Mucosa of stomach (tissue), 1 donor: ENCODE measurements around the gene PALLD.
"Not testable (repeated sequence)": the region's sequence is repeated elsewhere in the genome, so short reads cannot be mapped to it uniquely, and the experiment has no call there.

Experiments used
- H3K27me3 ChIP-seq: one replicate; pipeline ENCODE4 v1.7.0; 2013; ENCODE audit warnings: mild to moderate bottlenecking, low read length; ENCODE audit not compliant: control insufficient read depth, insufficient read depth
- H3K36me3 ChIP-seq: one replicate; pipeline ENCODE4 v1.7.0; 2013; ENCODE audit warnings: low read length; ENCODE audit not compliant: control insufficient read depth, insufficient read depth
- H3K4me1 ChIP-seq: one replicate; pipeline ENCODE4 v1.7.0; 2013; ENCODE audit warnings: mild to moderate bottlenecking, low read length; ENCODE audit not compliant: control insufficient read depth, insufficient read depth
- H3K4me3 ChIP-seq: one replicate; pipeline ENCODE4 v1.7.0; 2013; ENCODE audit warnings: low read length
- H3K9ac ChIP-seq: one replicate; pipeline ENCODE4 v1.7.0; 2013; ENCODE audit warnings: mild to moderate bottlenecking, low read length, moderate library complexity
- H3K9me3 ChIP-seq: one replicate; pipeline ENCODE4 v1.7.0; 2013; ENCODE audit warnings: mild to moderate bottlenecking, low read length, moderate library complexity; ENCODE audit not compliant: control insufficient read depth
- donor health status: Pancreatic carcinoma.

Gene PALLD

DNA sequence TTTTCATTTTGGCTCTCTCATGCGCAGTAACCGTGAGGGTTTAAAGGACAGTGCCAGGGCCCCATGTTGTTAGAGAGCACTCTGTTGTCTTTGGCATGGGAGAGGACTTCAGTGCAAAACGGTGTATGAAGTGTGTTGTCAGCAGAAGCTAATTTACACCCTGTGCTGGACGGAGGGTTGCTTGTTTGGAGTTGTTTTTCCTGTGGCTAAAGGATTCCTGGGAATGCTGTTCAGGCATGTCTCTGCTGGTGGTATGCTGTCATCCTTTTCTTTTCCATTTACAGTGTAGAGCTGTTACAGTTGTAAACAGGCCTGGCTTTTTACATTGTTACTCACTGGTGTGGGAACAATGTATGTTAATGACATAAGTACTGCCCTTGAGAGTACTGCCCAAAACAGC is 306.9 kb downstream of the PALLD start:
- Histone ChIP-seq H3K9me3 (no peaks in the 10 kb centered on the region), H3K36me3 (no peaks in the 10 kb centered on the region), H3K4me3 (no peak overlapping the region), H3K27me3 (no peaks in the 10 kb centered on the region), H3K9ac (no peak overlapping the region), H3K4me1 (no peaks in the 10 kb centered on the region)

DNA sequence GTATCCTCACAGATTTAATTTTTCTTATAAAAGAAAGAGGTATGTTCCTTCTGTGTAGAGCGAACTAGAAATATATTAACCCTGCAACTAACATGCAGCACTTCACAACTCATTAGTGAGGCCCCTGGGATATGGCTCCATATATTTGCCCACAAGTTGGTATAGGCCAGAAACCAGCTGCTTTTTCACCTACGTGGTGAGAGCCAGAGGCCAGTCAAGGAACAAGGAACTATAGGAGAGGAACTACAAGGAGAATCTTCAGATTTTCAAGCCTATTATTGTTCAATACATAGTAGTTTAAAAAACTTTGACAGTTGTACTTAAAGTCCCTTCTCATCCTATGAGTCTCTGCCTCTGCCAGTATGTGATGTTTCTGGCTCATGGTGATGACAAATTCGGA is 307.3 kb downstream of the PALLD start:
- Histone ChIP-seq H3K27me3 (no peaks in the 10 kb centered on the region), H3K4me1 (no peaks in the 10 kb centered on the region), H3K4me3 (no peak overlapping the region), H3K9ac (no peak overlapping the region), H3K36me3 (no peaks in the 10 kb centered on the region), H3K9me3 (no peaks in the 10 kb centered on the region)

DNA sequence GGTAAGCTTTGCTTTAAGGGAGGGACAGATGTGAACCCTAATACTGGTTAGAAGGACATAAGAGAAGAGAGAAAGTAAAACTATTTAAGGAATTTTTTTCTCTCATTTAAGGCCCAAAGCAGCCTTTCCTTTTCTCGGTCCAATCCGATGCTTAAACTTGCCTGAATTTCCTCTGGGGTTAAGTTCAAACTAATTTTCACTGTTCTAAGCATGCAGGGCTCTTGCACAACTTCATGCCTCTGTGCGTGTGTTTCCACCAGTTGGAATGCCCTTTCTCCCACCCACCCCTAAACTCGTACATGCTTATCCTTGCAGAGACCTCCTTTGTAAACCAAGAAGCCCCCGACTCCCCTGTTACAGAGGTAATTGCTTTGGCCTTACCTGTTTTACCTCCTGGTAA is 308.5 kb downstream of the PALLD start:
- Histone ChIP-seq H3K9me3 (no peaks in the 10 kb centered on the region), H3K9ac (no peak overlapping the region), H3K4me3 (no peak overlapping the region), H3K36me3 (no peaks in the 10 kb centered on the region), H3K4me1 (no peaks in the 10 kb centered on the region), H3K27me3 (no peaks in the 10 kb centered on the region)

DNA sequence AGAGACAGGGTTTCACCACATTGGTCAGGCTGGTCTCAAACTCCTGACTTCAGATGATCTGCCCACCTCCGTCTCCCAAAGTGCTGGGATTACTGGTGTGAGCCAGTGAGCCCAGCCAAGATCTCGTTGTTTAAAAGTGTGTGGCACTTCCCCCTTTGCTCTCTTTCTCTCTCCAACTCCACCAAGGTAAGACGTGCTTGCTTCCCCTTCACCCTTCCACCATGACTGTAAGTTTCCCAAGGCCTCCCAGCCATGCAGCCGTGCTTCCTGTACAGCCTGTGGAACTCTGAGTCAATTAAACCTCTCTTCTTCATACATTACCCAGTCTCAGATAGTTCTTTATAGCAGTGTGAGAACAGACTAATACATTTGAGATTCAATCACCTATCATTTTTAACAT is 309.4 kb downstream of the PALLD start:
- H3K4me1 ChIP-seq, H3K4me3 ChIP-seq, H3K27me3 ChIP-seq, H3K36me3 ChIP-seq, H3K9ac ChIP-seq, H3K9me3 ChIP-seq: not testable (repeated sequence)

DNA sequence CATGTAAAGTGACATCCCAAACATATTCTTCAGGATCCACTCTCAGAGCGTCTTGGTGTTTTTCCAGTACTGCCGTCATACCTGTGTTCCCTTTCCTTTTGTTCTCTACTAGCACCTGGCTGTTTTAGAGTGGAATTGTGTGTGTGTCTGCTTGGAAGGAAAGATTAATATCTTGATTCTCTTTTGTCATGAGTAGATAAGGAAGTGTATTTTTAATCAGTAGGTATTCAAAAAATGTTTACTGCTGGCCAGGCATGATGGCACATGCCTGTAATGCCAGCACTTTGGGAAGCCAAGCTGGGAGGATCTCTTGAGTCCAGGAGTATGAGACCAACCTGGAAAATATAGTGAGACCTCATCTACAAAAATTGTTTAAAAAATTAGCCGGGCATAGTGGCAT is 314.4 kb downstream of the PALLD start:
- no peaks in the 10 kb centered on the region for H3K9me3 ChIP-seq
- no peaks in the 10 kb centered on the region for H3K36me3 ChIP-seq
- H3K4me3 ChIP-seq, result no peak overlapping the region
- H3K4me1 ChIP-seq, result peaks cover 22% of the 10 kb centered on the region
- H3K9ac ChIP-seq, result no peak overlapping the region
- no peaks in the 10 kb centered on the region for H3K27me3 ChIP-seq

DNA sequence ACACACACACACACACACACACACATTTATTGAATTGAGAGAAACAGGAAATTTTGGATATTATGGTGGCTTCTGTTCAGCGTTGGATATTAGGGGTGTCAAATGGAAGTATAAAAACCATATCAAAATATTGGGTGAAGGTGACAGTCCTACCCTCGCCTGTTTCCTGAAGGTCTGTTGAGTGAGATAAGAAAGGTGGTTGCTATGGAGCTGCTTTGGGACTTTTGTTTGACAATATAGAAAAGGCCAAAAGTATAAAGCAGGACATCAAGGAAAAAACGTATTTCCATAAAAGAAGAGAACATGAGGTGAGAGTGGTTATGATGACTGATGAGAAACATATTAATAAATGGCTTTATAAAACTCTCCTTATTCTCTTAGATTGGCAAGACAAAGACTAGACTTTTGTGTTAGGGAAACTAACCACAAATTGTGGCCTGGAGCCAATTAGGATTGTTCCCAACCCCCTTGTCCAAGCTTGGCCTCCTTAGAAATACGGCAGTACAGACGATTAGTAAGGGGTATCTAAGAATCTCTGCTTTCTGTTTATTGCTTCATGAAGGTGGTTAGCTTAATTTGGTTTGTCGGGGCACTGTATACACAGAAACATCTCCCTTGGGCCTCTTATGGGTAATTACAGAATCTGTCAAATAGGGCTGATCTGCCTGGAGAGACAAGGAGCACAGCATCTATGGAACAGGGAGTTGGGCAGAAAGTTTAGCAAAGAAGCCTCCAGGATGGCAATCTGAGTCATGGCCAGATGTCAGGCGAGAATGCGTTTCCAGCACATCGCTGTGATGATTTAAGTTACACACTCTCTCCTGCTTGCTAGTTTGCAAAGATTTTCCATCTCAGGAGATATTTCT is 315.2 kb downstream of the PALLD start:
- Histone ChIP-seq H3K4me1 (peaks cover 29% of the 10 kb centered on the region), H3K4me3 (no peak overlapping the region), H3K27me3 (no peaks in the 10 kb centered on the region), H3K9me3 (no peaks in the 10 kb centered on the region), H3K36me3 (no peaks in the 10 kb centered on the region), H3K9ac (no peak overlapping the region)

DNA sequence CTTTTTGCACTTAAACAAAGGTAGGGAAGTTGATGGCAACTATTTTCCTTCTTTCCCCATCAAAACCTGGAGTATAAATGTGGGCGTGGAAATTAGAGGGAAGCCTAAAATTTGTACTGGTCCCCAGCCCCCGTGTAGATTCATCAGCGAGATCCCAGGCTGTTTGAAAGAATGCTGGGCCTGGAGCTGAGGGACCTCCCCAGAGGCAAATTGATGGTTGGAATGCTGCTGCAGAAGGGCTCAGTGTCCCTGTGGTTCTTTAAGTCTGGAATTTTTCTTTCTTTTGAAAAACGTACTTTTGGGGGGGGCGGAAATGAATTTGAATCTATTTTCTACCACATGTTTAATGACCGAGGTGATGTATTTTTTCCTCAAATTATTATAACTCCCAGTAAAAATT is 316.0 kb downstream of the PALLD start:
- H3K4me3 ChIP-seq, result no peak overlapping the region
- H3K9me3 ChIP-seq, result no peaks in the 10 kb centered on the region
- no peaks in the 10 kb centered on the region for H3K27me3 ChIP-seq
- no peak overlapping the region for H3K9ac ChIP-seq
- H3K4me1 ChIP-seq, result peaks cover 31% of the 10 kb centered on the region
- H3K36me3 ChIP-seq, result no peaks in the 10 kb centered on the region

DNA sequence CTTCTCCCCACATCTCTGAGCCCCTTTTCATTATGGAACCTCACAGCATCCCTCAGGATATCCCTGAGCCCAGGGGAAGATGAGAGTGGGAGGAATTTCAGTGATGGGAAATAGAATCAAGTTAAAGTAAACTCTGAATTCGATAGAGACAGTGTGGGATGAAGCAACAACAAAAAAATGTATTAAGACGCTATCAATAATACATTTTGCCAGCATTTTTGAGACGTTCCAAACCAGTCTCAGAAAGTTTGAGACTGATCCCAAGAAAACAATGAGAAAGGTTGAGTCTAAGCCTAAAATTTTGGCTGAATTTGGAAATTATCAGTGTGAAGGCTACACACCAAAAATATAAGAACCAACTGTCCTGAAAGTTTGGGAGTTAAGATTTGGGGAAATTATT is 317.0 kb downstream of the PALLD start:
- H3K9me3 ChIP-seq, result no peaks in the 10 kb centered on the region
- no peaks in the 10 kb centered on the region for H3K27me3 ChIP-seq
- no peaks in the 10 kb centered on the region for H3K36me3 ChIP-seq
- H3K4me3 ChIP-seq, result no peak overlapping the region
- H3K9ac ChIP-seq, result no peak overlapping the region
- H3K4me1 ChIP-seq, result peaks cover 31% of the 10 kb centered on the region

DNA sequence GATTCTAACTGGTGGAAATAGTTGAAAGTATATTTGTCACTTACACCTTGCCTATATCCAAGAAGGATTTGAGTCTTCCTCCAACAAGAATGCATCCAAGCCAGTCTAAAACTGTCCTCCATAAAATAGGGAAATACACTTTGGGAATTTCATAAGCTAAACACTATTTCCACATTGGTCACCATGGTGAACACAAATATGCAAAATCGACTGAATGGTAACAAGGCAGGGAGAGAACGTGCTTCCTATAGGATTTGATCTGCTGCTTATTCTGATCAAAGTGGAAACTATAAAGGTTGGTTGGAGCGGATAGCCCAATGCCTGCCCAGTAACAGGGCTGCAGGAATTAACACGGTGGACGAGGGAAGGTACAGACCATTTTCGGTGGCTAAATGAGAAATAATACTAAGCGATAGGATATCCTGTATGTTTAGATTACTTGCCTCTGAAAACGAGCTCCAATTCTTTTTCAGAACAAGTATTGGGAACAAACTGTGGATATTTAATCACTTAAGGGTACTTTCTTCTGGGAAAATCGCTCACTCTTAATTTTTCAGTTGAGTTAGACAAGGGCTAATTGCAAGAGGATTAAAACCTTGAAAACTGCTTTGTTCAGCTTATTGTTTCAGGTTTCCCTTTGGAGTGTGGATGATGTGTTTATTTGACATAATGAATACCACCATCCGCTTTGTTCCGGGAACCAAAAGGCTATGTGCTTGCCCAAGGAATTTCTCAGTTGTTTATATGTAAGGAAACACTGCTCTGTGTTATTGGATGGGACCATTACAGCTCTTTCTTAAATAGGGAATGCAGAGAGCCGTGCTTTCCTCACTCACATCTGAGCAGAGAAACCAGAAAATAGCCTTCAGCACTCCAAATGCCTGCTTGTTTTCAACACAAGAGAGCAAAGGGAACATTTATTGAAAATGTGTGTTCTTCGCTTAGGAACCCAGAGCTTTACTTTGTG is 318.8 kb downstream of the PALLD start:
- H3K4me1 ChIP-seq, result peaks cover 31% of the 10 kb centered on the region

DNA sequence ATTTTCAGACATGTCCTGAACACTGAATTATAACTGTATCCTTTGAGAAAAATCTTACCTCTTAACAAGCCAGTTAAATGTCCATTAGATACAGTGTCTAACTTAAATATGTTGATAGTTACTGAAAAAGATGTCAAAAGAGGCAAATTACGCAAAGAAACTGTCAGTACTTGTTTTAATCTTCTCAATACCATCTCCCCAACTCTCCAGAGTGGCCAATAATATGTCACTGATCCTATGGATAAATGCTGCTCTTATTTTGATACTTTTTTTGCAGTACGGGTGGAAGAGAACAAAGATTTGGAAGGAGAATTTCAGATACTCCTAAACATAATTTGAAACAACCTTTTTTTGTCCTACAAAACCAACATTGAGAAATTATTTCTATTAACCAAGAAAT is 320.5 kb downstream of the PALLD start:
- H3K36me3 ChIP-seq, result no peaks in the 10 kb centered on the region
- no peaks in the 10 kb centered on the region for H3K27me3 ChIP-seq
- peaks cover 16% of the 10 kb centered on the region for H3K4me1 ChIP-seq
- H3K4me3 ChIP-seq, result no peak overlapping the region
- H3K9me3 ChIP-seq, result no peaks in the 10 kb centered on the region
- peak overlapping the region; percentile 22 for H3K9ac ChIP-seq

More for the DNA sequence above, 318.8 kb downstream of the PALLD start:
- Histone ChIP-seq H3K27me3 (no peaks in the 10 kb centered on the region), H3K9ac (no peak overlapping the region), H3K36me3 (no peaks in the 10 kb centered on the region), H3K4me3 (no peak overlapping the region), H3K9me3 (no peaks in the 10 kb centered on the region)

DNA sequence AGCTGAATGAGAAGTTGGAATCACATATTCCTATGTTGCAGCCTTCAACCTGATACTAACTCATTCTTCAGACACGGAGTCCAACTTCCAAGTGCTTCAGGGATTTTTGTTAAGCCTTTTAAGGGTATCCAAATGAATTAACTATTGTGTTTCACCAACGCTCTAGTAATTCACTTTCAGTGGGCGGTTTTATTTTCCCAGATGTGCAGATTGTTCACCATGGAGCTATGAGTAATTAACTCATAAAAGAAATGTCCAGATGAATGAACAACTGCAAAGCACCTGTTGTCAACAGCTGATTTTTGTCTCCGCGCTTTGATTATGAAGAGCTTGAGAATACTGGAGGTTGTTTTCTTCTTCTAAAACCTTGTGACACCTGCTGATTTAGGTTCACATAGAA is 325.6 kb downstream of the PALLD start:
- Histone ChIP-seq H3K4me1 (no peaks in the 10 kb centered on the region), H3K4me3 (no peak overlapping the region), H3K36me3 (no peaks in the 10 kb centered on the region), H3K27me3 (no peaks in the 10 kb centered on the region), H3K9ac (no peak overlapping the region), H3K9me3 (no peaks in the 10 kb centered on the region)

DNA sequence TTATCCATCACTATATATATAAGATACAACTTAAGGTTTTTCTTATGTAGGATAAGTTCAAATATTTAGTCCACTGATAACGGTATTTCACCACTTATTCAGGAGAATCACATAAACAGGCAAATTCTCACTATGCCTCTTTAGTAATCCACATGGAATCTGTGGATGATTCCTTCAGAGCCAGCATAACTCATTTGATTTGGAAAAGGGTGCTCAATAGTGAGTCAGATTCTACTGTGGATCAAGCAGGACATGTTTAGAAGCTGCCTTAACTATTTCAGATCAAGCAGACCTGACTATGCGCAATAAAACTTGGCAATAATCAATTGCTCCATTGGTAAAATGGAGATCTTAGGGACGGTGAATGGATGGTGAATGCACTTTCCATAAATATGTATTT is 329.1 kb downstream of the PALLD start:
- no peaks in the 10 kb centered on the region for H3K4me1 ChIP-seq
- no peaks in the 10 kb centered on the region for H3K36me3 ChIP-seq
- H3K9ac ChIP-seq, result no peak overlapping the region
- no peaks in the 10 kb centered on the region for H3K9me3 ChIP-seq
- no peak overlapping the region for H3K4me3 ChIP-seq
- H3K27me3 ChIP-seq, result no peaks in the 10 kb centered on the region
